Measurements from ENCODE around the gene RSAD2.

Gene RSAD2

GRCh38 chr2:6946722-6947121, 69.1 kb downstream of the RSAD2 start:
- H3K9me2 ChIP-seq (ENCODE audit: low read depth, low read length) = no peaks in the 10 kb centered on the region
- no peak overlapping the region for H2AFZ ChIP-seq (ENCODE audit: low read length)
- H3K9ac ChIP-seq (ENCODE audit: low read length) = no peak overlapping the region
- H3K27ac ChIP-seq (ENCODE audit: low read depth, low read length, poor library complexity, severe bottlenecking) = no peak overlapping the region
- H3K79me2 ChIP-seq (ENCODE audit: insufficient read depth, low read length) = no peaks in the 10 kb centered on the region
- TF ChIP-seq EZH2 (IDR thresholded peaks at IDR 0.05; ENCODE audit: borderline replicate concordance, low read length) = no peak
- TF ChIP-seq CTCF (IDR thresholded peaks at IDR 0.05; ENCODE audit: low read length) = no peak
- no peaks in the 10 kb centered on the region for H3K36me3 ChIP-seq (ENCODE audit: insufficient read depth, low read length)
- 0 out of 2 replicates have a peak, but pooled peaks cover 4% of the 10 kb centered on the region for H3K27me3 ChIP-seq (ENCODE audit: insufficient read depth, low read length)
- no peaks in the 10 kb centered on the region for H3F3A ChIP-seq (ENCODE audit: insufficient read depth, low read length)
- H4K20me1 ChIP-seq (ENCODE audit: insufficient read depth, low read length) = no peaks in the 10 kb centered on the region
- H3K4me2 ChIP-seq (ENCODE audit: low read length) = no peak overlapping the region
- H3K4me1 ChIP-seq (ENCODE audit: insufficient read depth, low read length, severe bottlenecking) = no peaks in the 10 kb centered on the region
- H3K9me3 ChIP-seq (ENCODE audit: low read length) = no peaks in the 10 kb centered on the region
- H3K4me3 ChIP-seq (ENCODE audit: low read depth, low read length, poor library complexity, severe bottlenecking) = no peak overlapping the region
